Suppressor macrophage treated with lipopolysaccharide for 1 hour (primary cell): Measurements from ENCODE around the gene NUMBL.

Source experiments
- DNase-seq, 3 donors: peaks; one replicate each; pipeline ENCODE4 v3.0.0-alpha.2; 2020 to 2022

NUMBL gene

DNA sequence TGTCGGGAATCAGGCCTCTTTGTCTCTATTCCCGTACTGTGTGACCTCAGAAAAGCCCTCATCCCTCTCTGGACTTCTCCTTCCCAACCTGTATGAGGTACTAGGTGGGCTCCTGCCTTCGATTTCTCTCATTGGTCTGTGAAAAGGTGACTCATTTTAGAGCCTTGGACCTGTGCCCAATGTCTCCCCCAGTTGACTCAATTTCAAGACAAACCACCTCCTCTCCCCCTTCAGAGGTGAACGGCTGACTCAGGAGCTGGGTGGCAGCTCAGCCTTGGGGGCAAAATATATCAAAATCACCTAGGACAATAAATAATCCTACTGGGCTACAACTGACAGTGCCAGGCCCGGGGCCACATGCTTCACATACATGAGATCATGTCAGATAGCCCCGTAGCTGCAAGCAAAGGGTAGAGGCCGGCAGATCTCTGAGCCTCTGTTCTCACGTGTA lies 25.6 kb upstream of the NUMBL start:
- peak in 1 of 3 donors; percentile 35 for DNase-seq

DNA sequence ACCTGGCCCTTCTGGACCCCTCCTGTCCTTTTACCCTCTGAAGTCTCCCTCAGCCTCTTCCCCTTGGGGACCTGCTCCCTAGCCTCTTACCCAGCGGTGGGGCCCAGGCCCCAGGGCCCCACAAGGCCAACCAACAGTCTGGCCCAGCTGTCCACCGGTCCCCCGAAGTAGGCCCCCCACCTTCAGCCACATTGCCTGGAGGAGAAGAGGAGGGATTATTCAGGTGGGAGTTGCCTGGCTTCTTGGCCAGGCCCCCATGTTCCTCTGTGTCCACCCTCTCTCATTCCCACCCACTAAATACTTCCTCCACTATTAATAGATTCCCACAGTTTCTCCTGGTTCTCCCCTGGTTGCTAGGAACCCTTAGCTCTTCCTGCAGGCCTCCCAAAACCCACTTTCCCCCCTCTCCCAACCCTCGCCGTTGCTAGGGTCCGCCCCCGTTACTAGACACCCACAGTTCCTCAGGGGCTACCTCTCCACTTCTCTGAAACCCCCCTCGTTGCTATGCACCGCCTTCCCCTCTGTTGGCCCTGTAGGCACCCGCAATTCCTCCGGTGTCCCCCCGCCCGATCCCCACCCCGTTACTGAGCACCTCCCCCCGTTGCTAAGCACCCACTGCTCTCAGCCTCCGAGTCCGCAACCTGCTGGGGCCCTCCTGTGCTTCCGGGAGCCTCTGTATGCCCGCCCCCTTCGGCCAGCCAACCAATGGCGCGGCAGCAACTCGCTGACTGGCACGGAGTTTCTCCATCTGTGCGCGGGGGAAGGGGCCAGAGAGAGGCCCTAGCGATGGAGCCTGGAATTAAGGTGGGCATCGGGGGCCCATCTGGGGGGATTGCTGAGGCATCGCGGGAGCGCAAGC lies 24.2 kb upstream of the NUMBL start:
- DNase-seq: peak; percentile 88 to 93 (median 91)

DNA sequence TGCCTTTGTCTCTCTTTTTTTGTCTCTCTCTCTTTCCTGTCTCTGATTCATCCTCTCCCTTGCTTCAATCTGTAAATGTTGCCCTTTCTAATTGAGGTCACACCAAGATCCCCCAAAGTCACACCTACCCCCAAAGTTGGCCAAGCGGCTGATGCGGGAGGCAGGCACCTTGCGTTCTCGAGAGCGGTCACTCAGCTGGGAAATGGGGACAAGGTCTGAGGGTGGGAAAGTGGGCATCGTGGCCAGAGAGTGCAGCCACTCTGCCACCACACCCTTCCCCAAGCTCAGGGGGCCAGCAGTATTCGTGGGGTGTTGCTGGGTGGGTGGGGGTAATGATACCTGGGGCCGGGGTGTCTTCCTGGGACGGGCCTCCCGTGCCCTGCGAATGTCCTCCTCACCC lies 23.5 kb upstream of the NUMBL start:
- no peak for DNase-seq

DNA sequence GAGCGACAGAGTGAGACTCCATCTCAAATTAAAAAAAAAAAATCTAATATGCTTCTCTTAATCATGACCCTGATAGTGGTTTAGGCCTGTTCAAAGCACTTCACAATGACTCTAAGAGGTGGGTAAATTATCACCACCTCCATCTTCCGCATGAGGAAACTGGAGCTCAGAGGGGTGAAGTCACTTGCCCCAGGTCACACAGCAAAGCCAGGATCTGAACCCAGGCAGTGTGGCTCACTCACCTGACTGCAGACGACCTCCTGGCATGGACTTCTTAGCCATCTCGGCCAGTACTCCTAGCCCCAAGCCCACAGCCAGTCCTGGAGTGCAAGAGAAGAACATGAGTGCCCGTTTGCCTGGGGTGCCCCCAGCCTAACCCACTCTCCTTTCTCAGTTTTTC lies 19.4 kb upstream of the NUMBL start:
- no peak for DNase-seq

DNA sequence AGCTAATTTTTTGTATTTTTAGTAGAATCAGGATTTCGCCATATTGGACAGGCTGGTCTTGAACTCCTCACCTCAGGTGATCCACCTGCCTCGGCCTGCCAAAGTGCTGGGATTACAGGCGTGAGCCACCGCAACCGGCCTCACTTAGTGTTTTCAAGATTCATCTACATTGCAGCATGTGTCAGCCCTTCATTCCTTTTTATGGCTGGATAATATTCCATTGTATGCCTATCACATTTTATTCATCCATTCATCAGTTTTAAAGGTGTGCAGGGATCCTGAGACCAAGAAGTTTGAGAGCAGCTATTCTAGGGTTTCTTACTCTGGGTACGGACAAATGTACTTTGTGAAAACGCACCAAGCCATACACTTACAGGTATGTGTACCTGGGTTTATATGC lies 17.2 kb upstream of the NUMBL start:
- no peak for DNase-seq

DNA sequence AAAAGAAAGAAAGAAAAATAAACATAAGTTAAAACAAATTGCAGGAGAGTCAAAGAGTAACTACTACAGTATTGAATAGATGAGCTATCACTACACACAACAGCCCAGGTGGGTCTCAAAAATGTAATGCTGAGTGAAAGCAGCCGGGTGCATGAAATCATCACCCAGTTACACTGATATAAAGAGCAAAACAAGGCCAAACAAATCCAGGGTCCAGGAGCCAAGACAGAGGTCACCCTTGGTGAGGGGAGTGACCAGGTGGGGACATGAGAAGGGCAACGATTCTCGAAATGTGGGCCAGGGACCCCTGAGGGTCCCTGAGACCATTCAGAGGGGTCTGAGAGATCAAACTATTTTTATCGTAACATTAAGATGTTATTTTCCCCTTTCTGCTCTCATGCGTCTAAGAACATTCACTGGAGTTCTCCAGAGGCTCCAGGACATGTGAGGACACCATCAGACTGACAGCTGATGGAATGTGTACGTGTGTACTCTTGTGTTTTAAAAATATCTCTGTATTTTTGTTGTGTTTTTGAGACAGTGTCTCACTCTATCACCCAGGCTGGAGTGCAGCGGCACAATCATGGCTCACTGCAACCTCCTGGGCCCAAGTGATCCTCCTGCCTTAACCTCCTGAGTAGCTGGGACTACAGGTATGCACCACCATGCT lies 15.6 kb upstream of the NUMBL start:
- DNase-seq: no peak

DNA sequence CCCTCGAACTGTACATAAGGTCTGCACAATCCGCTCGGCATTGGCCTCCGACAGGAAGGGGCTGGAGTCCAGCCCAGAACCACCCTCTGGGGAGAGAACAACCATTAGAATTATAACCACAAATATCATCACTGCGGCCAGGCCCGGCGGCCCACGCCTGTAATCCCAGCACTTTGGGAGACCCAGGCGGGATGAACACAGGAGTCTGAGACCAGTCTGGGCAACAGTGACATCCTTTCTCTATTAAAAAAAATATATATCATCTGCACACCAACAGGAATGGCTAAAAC lies 14.9 kb upstream of the NUMBL start:
- DNase-seq: no peak

DNA sequence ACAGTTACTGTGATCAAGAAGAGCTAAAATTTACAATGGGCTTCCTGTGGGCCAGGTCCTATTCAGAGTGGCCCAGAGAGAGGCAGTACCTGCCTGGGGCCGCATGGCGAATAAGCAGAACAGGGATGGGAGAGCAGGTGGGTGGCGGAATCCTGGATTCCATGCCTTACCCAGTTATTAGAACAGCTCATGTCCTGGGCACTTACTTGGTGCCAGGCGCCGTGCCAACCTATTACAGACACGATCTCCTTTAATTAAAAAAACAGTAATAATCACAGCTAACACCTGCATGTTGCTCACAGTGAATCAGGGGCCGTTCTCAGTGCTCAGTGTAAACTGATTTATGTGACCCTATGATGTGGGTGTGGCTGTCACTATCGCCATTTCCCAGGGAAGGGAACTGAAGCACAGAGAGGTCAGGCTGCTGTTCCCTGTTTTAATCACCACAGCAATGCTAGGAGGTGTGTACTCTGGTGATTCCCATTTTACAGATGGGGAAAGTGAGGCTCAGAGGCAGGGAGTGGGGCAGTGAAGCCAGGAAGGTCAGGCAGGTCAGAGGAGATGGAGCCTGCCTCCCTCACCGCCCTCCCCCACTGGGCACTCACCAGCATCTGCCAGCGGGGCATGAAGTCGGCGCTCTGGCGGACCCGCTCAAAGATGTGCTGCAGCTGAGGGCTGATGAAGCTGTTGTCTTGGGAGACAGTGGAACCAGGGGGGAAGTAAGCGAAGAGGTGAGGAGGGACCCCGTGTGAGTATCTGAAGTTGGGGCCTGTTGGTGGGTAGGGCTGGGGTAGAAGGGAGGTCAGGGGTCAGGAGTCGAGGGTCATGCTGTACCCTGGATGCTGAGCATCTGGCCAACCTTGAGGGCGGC lies 14.3 kb upstream of the NUMBL start:
- DNase-seq: no peak

DNA sequence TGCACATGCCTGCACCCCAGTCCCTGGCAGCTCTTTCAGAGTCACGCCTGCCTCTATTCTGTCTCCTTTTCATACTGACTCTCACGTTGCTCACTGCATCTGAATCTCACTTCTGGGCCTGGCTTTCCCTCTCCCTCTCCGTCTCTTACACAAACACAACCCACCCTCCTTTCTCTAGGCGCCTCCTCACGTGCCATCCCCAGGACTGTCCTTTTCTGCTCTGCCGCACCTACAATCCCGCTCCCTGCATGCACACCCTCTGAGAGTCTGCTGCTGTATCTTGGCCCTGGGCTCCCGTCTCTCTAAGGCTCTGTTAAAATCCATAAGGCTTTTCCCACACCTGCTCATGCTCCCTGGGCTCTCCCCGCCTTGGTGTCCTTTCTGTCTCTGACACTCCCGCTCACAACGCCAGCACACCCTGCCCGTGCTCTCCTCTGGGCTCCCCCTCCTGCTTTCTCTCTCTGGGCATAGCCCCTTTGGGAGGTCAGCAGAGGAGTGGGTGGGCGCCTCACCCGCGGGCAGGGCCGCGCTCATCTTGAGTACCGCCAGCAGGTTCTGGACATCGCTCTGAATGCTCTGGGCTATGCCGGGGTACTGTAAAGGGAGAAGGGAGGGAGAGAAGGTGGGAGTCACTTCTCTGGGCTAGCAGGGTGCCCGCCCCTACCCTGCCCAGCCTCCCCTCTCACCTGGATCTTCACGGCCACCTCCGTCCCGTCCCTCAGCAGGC lies 12.7 kb upstream of the NUMBL start:
- no peak for DNase-seq

DNA sequence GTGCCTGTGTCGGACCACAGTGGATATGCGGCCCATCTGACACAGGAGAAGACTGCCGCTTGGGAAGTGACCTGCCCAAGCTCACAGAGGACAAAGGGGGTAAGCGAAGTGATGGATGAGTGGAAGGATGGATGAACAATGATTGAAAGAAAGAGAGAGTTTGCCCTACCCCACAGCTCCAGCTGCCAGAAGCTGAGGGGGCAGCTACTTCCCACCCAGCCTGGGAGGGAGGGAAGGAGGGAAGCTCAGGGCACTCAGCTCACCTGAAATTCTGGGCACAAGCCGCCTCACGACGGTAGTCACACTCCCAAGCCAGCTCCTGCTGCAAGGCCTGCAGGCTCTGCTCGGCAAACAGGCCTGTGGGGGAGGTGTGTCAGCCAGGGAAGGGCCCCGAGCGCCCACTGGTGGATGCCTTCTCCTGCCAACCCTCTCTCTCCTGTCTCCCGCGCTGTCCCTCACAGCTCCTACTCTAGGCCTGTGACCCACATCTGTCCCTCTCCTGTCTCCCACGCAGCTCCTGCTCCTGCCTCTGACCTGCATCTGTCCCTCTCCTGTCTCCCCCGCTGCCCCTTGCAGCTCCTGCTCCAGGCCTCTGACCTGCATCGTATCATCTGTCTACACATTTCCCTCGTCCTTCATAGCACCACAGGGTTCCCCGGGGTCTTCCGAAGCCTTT lies 12.0 kb upstream of the NUMBL start:
- DNase-seq: no peak

DNA sequence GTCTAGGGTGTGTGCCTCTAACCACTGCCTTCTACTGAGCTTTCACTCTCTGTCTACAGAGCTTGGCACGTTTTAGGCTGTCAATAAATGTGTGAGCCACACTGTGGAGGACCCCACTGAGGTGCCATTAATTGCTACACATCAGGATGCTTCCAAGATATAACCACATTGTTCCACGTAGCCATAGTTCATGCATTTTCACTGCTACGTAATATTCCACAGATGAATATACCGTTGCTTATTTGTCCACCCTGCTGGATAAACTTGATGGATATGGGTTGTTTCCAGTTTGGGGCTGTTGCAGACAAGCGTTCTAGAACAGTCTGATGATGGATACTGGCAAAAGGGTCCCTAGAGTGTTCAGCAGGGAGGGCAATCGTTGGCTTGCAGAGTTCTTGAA lies 11.3 kb upstream of the NUMBL start:
- DNase-seq: no peak

DNA sequence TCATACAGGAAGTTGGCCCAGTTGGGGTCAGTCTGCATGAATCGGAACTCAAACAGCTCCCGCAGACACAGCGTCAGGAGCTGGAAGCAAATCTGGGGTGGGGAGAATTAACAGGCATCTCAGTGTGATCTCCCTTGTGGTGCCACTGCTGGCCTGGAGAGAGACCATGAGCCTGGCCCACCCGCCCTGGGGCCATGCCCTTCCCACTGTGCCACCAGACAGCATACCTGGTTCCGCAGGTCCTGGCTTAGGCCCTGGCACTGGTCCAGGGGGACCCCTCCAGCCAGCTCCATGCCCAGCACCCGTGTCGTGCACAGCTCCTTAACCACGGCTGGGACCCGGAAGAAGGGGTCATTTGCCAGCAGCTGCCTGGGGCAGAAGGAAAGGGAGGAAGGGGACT lies 9.6 kb upstream of the NUMBL start:
- no peak for DNase-seq

DNA sequence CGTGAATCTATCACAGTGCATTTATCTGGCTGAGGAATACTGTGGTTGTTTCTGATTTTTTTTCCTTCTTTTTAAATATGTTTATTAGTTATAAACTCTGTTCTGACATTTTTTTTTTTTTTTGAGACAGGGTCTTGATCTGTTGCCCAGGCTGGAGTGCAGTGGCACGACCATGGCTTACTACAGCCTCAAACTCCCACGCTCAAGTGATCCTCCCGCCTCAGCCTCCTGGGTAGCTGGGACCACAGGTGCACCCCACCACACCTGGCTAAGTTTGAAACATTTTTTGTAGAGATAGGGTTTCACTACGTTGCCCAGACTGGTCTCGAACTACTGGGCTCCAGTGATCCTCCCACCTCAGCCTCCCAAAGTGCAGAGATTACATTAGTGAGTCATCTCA lies 6.6 kb upstream of the NUMBL start:
- no peak for DNase-seq

DNA sequence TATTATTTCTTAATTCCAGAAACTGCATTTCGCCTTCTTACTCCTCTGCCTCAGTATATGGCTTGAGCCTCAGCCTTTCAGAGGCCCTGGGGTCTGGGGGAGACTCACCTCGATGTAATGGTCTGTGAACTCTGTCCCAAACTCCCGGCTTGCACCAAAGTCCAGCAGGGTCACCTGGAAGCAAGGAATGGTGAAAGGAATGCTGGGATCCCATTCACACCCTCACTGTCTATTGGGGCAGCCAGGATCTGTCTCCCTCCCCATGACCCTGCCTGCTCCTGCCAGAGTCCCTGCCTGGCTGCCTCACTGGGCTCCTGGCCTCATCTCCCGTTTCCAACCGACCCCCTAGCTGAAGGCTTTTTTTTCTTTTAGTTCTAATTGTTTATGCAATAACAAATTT lies 5.4 kb upstream of the NUMBL start:
- DNase-seq: no peak

DNA sequence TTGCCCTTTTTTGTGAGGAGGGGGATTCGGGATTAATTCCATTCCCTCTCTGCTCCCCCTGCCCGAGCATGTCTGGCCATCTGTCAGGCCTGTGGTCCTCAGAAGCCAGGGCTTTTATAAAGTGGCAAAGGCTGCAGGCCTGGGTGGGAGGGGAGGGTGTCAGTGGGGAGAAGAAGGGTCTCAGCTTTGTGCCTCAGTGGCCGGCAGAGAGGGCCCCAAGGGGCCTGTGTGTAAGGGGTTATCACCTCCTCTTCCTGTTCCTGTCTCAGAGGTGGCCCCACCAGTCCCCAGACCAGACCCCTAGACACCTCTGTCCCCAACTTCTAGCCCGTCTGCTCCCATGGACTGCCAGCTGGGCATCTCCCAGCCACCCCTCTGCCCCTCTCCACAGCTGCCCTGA lies 3.4 kb upstream of the NUMBL start:
- no peak for DNase-seq

DNA sequence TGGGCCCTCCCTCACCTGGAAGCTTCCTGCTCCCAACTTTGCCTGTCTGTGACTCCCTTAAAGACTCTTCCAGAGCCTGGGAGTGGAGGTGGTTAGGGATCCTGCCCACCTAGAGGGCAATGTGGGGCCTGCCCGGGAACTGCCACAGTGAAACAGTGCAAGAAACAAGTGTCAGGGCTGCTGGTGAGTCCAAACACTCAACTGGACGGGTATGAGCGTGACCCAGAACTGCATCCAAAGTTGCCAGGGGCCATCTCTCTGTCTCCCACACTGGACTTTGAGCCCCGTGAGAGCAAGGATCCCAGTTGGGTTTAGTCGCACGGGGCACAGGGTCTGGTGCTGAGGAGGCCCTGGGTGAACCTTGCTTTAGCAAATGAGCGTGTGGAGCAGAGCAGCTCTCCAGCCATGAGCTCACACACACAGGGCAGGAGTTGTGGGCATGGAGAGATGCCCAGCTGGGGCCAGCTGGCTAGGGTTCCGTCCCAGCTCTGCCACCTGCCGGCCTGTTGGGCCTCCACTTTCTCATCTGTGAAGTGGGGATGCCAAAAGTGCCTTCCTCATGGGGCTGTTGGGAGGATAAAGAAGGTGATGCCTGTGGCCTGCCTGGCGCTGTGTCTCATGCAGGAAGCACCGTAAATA lies 2.8 kb upstream of the NUMBL start:
- DNase-seq: no peak

DNA sequence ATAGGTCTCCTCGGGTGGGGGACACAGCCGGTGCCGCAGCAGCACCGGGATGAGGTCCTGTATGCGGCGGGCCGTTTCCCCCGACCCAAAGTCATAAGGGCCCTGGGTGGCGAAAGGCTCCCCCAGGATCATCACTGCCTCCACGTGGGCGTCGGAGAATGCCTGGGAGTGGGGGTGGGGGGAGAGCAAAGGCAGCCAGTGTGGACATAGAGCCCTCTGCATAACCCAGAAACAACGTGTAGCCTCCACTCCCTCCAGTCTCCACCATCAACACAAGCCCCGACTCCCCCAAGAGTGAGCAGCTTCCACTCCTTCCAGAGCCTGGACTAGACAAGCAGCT lies 1.7 kb upstream of the NUMBL start:
- no peak for DNase-seq

DNA sequence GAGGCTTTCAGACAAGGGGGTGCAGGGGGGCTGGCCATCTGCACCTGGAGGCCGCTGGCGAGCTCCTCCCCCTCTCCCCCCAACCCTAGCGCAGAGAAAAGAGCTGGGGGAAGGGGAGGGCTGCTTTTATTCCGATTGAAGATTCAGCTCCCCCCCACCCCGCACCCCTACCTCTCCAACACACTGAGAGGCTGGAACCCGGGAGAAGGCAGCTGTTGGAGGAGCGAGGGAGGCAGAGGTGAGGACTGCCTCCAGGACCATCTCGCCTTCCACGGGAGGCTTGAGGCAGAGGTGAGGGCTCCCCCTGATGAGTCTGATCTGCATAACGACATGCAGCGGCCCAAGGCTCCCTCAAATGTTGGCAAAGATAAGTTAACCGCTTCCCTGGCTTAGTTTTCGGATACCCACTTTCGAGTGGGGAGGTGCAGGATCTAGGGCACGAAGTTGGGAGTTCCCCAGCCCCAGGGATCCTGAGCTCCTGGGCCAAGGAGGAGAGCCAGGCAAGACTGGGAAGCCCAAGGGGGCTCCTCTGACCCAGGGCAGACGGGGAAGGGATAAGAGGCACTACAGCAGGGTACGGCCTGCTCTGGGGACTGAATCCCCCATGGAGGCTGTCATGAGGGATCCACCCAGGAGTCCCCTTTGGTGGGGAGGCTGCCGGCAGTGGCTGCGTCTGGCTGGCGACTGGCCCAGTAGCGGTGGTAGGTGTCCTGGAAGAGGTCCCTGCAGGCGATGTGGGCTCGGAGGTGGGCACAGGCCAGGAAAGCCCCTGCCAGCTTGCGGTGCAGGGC lies 1.2 kb upstream of the NUMBL start:
- DNase-seq: no peak

DNA sequence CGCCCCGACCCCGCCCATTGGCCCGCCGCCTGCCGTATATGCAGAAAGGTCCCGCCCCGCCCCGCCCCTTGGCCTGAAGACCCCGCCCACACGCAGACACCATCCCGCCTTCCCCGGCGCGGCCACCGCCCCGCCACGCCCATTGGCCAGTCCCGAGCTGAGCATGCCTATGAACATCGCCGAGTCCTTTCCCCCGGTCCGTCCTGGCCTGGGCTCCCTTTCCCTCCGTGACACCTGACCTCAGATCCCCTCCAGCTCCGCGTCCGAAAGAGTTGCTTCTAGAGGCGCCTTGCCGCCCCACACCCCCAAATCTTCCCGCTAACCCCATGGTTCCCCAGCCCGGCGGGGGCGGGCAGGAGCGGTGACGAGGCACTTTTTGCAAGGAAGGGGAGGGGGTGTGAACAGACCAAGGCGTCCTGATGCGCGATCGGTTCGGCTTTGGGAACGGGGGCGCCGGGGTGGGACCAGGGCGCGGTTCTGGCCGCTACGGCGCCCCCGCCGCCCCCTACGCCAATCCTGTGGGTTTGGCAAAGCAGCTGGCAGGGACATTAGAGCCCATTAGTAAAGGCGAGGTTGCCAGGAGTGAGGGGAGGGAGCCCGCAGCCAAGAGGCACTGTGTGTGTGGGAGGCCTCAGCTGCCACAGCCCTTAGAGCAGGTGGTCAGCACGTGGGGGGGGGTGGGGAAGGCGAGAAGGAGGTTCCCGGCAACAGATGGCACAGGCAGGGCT lies 406 bp upstream of the NUMBL start:
- DNase-seq: peak; percentile 92 to 99 (median 97)

DNA sequence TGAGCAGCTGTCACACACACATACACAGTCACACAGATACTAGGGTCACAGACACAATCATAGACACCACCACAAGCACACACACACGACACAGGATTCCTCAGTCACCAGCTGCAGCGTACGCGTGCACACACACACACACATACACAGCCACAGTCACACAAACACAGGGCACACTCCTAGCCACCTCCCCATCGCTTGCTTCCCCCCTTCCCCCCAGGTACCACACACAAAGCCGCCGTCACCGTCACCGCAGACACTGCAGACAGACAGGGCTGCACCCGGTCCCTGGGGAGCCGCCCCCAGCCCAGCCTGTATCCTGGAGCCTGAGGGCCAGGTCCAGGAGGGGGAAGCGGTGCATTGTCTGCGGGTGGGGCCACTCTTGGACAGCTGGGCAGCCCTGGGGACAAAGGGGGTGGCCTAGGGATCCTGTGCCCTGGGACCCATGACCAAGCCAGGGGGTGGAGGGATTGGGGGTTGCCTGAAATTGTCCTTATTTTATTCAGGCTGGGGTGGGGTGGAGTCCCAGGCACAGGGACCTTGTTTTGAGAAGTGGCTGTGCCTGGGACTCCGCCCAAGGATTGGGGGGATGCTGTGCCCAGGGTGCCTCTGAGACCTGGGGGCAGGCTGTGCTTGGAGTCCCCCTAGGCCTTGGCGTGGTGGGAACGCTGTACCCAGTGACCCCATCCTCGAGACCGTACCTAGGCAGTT lies 957 bp downstream of the NUMBL start:
- peak in 1 of 3 donors; percentile 22 for DNase-seq
